Ovary (tissue), 3 donors: ENCODE data around the gene TNFAIP8L3.

Experiments
- CTCF ChIP-seq, 3 donors: fragments of 450-650 bp in 2 of 3; fragments of 200-600 bp in 1 of 3; IDR thresholded peaks; one replicate each; pipeline versions ENCODE4 v1.5.1 to v1.8.0; 2016 to 2022; ENCODE audit warnings: antibody characterized with exemption in 3 of 3, mild to moderate bottlenecking in 1 of 3
- POLR2A ChIP-seq: fragments of 450-650 bp; IDR thresholded peaks from one replicate; pipeline ENCODE4 v1.6.1; 2017; ENCODE audit warnings: antibody characterized with exemption, mild to moderate bottlenecking, moderate library complexity
- donor health status: DM: no; HTN: no; CAD: no.

DNA sequence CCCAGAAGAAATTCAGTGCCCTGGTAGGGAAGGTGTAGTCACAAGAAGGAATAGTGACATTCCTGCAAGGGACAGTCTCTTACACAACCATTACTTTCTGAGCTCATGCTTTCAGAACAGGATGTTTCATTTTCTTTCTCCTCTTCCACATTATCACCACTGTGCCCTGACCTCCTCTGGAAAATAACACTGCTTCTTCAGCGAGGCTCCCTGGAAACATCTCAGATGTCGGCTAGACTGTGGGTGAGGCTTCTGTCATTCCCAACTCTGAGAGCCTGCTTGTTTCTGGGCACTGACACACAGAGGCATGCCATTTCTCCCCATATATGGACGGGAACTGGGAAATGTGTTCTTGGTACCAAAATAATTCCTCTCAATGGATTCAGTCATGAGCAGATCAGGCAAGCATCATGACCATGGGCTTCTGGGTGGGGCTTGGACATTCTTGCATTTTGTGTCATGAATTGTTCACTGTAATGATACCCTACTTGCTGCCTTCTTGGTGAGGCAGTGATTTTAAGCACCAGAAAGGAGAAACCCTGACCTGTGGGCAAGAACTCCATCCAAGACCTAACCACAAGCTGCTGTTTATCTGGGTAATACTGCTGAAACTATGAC lies 14.3 kb upstream of the TNFAIP8L3 start:
- TF ChIP-seq CTCF (IDR thresholded peaks at IDR 0.05) (no peak), POLR2A (no peak)
